ENCODE results near the gene NOL9.

DNA sequence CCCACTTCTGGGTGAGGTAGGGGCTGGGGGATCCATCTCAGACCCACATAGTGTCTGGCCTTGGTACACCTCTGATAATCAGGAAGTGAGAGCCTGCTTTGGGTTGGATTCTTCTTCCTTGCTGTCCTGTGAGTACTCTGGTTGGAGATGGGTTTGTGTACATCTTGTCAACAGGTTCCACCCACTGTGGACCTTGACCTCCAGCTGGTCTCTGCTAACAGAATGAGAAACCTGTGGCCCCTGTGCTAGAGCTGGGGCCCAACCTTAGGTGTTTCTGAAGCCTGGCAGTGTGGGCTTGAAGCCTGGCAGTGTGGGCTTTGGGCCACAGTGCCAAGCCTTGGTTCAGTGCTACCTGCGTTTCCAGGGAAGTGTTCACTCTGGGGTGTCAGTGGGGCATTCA is 28.1 kb upstream of the NOL9 start:
- no peak for TF ChIP-seq POLR2A (IDR thresholded peaks at IDR 0.05; ENCODE audit: low read depth, low read length)
- TF ChIP-seq POLR2AphosphoS5 (IDR thresholded peaks at IDR 0.05; ENCODE audit: low read depth, low read length): no peak
